GM21526 (cell line): ENCODE results near the gene TRIM52.
"Not testable (repeated sequence)": the region's sequence is repeated elsewhere in the genome, so short reads cannot be mapped to it uniquely, and the experiment has no call there.

ENCODE experiments used
- ATAC-seq: cut with Tn5 transposase; IDR thresholded peaks from one replicate; pipeline ENCODE4 v1.9.1; 2021; ENCODE audit warnings: moderate library complexity; ENCODE audit not compliant: unreplicated experiment, low FRiP score

TRIM52 gene

GRCh38 chr5:181260720-181261319, at the start of gene TRIM52:
TRIM52 (minus strand) TSS chr5:181261143; CDS start chr5:181260813, 330 bp downstream.
- ATAC-seq, result peak; percentile 83

GRCh38 chr5:181287331-181287730, 26.4 kb upstream of the TRIM52 start:
- ATAC-seq, result peak; percentile 77

- not testable (repeated sequence) for ATAC-seq
Observed at GRCh38 chr5:181285962-181286705, 25.2 kb upstream of the TRIM52 start.

- ATAC-seq, result not testable (repeated sequence)
Observed at GRCh38 chr5:181283841-181284755, 23.2 kb upstream of the TRIM52 start.

GRCh38 chr5:181283347-181283746, 22.4 kb upstream of the TRIM52 start:
- no peak for ATAC-seq

- no peak for ATAC-seq
Observed at GRCh38 chr5:181282874-181283273, 21.9 kb upstream of the TRIM52 start.

- ATAC-seq, result not testable (repeated sequence)
Observed at GRCh38 chr5:181282415-181282814, 21.5 kb upstream of the TRIM52 start.

- no peak for ATAC-seq
Observed at GRCh38 chr5:181281984-181282316, 21.0 kb upstream of the TRIM52 start.

- no peak for ATAC-seq
Observed at GRCh38 chr5:181281077-181281983, 20.4 kb upstream of the TRIM52 start.

GRCh38 chr5:181280251-181280762, 19.4 kb upstream of the TRIM52 start:
- no peak for ATAC-seq

GRCh38 chr5:181273433-181273744, 12.4 kb upstream of the TRIM52 start:
- not testable (repeated sequence) for ATAC-seq

- no peak for ATAC-seq
Observed at GRCh38 chr5:181271081-181271480, 10.1 kb upstream of the TRIM52 start.

GRCh38 chr5:181267907-181268306, 7.0 kb upstream of the TRIM52 start:
- ATAC-seq, result not testable (repeated sequence)

- not testable (repeated sequence) for ATAC-seq
Observed at GRCh38 chr5:181267291-181267904, 6.5 kb upstream of the TRIM52 start.

GRCh38 chr5:181265092-181265671, 4.2 kb upstream of the TRIM52 start:
- no peak for ATAC-seq

- no peak for ATAC-seq
Observed at GRCh38 chr5:181263633-181264032, 2.7 kb upstream of the TRIM52 start.

- peak; percentile 50 for ATAC-seq
Observed at GRCh38 chr5:181261320-181262049, 542 bp upstream of the TRIM52 start.

GRCh38 chr5:181259974-181260719, 796 bp downstream of the TRIM52 start:
- no peak for ATAC-seq
